Dedifferentiated amniotic fluid mesenchymal stem cell (primary cell): Measurements from ENCODE around the gene NEUROG3.
"Not testable (repeated sequence)": the region's sequence is repeated elsewhere in the genome, so short reads cannot be mapped to it uniquely, and the experiment has no call there.

Experiments
- DNase-seq: peaks from one replicate; pipeline ENCODE4 v3.0.0-alpha.2; 2016; ENCODE audit errors: extremely low spot score

NEUROG3 gene

GRCh38 chr10:69572159-69573055, 815 bp downstream of the NEUROG3 start:
- DNase-seq = no peak

GRCh38 chr10:69571618-69572158, 1.5 kb downstream of the NEUROG3 start:
- no peak for DNase-seq

GRCh38 chr10:69570050-69570816, 3.0 kb downstream of the NEUROG3 start:
- DNase-seq = no peak

GRCh38 chr10:69569396-69569934, 3.8 kb downstream of the NEUROG3 start:
- no peak for DNase-seq

GRCh38 chr10:69568472-69569395, 4.5 kb downstream of the NEUROG3 start:
- no peak for DNase-seq

- peak; percentile 30 for DNase-seq
These were observed 5.3 kb downstream of the NEUROG3 start for GRCh38 chr10:69567920-69568319.

- DNase-seq = no peak
These were observed 10.4 kb downstream of the NEUROG3 start for GRCh38 chr10:69562731-69563254.

GRCh38 chr10:69559525-69559924, 13.7 kb downstream of the NEUROG3 start:
- no peak for DNase-seq

- no peak for DNase-seq
These were observed 14.7 kb downstream of the NEUROG3 start for GRCh38 chr10:69558559-69558958.

GRCh38 chr10:69554611-69555010, 18.6 kb downstream of the NEUROG3 start:
- no peak for DNase-seq

GRCh38 chr10:69553328-69553727, 19.9 kb downstream of the NEUROG3 start:
- no peak for DNase-seq

- DNase-seq = no peak
These were observed 21.0 kb downstream of the NEUROG3 start for GRCh38 chr10:69552268-69552667.

- no peak for DNase-seq
These were observed 23.3 kb downstream of the NEUROG3 start for GRCh38 chr10:69549959-69550358.

- no peak for DNase-seq
These were observed 31.8 kb downstream of the NEUROG3 start for GRCh38 chr10:69541463-69541862.

GRCh38 chr10:69538461-69538860, 34.8 kb downstream of the NEUROG3 start:
- DNase-seq = no peak

- DNase-seq = no peak
These were observed 35.8 kb downstream of the NEUROG3 start for GRCh38 chr10:69537449-69537848.

- DNase-seq = not testable (repeated sequence)
These were observed 36.7 kb downstream of the NEUROG3 start for GRCh38 chr10:69536521-69536920.

GRCh38 chr10:69533658-69534057, 39.6 kb downstream of the NEUROG3 start:
- no peak for DNase-seq

GRCh38 chr10:69527961-69528360, 45.3 kb downstream of the NEUROG3 start:
- no peak for DNase-seq
